Activated T-cell treated with anti-CD3 and anti-CD28 coated beads, Interleukin-2, amount 50 U/mL, for 1 hour (primary cell): ENCODE results near the gene IGLON5.

ENCODE experiments used
- DNase-seq: peaks from one replicate; pipeline ENCODE4 v3.0.0-alpha.2; 2020

IGLON5 gene

GRCh38 chr19:51339687-51340656, 28.5 kb downstream of the IGLON5 start:
- DNase-seq, result peak; percentile 85

GRCh38 chr19:51341066-51341465, 29.6 kb downstream of the IGLON5 start:
- no peak for DNase-seq

- no peak for DNase-seq
Measured at GRCh38 chr19:51341976-51342580, 30.6 kb downstream of the IGLON5 start, which contains the start of gene VSIG10L. Gene VSIG10L, minus strand, starts transcription at chr19:51342139. Its CDS starts 15 bp downstream, at chr19:51342124.

GRCh38 chr19:51342631-51343569, 31.5 kb downstream of the IGLON5 start:
- DNase-seq, result no peak

- no peak for DNase-seq
Measured at GRCh38 chr19:51345076-51345620, 33.7 kb downstream of the IGLON5 start.

GRCh38 chr19:51346742-51347141, 35.3 kb downstream of the IGLON5 start:
- no peak for DNase-seq

- DNase-seq, result no peak
Measured at GRCh38 chr19:51347209-51347928, 35.9 kb downstream of the IGLON5 start.

- no peak for DNase-seq
Measured at GRCh38 chr19:51351266-51351990, 40.0 kb downstream of the IGLON5 start.

- DNase-seq, result no peak
Measured at GRCh38 chr19:51352783-51353360, 41.4 kb downstream of the IGLON5 start.

- DNase-seq, result no peak
Measured at GRCh38 chr19:51354103-51354741, 42.8 kb downstream of the IGLON5 start.

GRCh38 chr19:51354742-51355148, 43.3 kb downstream of the IGLON5 start:
- DNase-seq, result no peak

GRCh38 chr19:51356159-51356801, 44.8 kb downstream of the IGLON5 start:
- no peak for DNase-seq

- no peak for DNase-seq
Measured at GRCh38 chr19:51357952-51358351, 46.5 kb downstream of the IGLON5 start.

- no peak for DNase-seq
Measured at GRCh38 chr19:51359294-51359693, 47.9 kb downstream of the IGLON5 start.

- DNase-seq, result no peak
Measured at GRCh38 chr19:51361239-51361638, 49.8 kb downstream of the IGLON5 start.

- no peak for DNase-seq
Measured at GRCh38 chr19:51364200-51365106, 53.0 kb downstream of the IGLON5 start.

- peak; percentile 43 for DNase-seq
Measured at GRCh38 chr19:51365211-51365964, 53.9 kb downstream of the IGLON5 start.

- DNase-seq, result no peak
Measured at GRCh38 chr19:51365965-51366388, 54.5 kb downstream of the IGLON5 start, which contains the start of gene ETFB. Gene ETFB, minus strand, starts transcription at chr19:51366388. Its CDS starts 62 bp downstream, at chr19:51366326.
